Measurements from ENCODE around the gene RNF208. TPM values are rescaled to one million over a fixed set of nuclear protein-coding genes. Genes with fewer than 3 reads are reported as not detected.

The RNF208 gene
- total and polyA plus RNA-seq, 9 of the 15 experiments (the other 6 are each of a cell fraction or from before 2014, with no cell fraction given) = 0.15 to 6.9 (median 0.50) TPM; not detected in 2

DNA sequence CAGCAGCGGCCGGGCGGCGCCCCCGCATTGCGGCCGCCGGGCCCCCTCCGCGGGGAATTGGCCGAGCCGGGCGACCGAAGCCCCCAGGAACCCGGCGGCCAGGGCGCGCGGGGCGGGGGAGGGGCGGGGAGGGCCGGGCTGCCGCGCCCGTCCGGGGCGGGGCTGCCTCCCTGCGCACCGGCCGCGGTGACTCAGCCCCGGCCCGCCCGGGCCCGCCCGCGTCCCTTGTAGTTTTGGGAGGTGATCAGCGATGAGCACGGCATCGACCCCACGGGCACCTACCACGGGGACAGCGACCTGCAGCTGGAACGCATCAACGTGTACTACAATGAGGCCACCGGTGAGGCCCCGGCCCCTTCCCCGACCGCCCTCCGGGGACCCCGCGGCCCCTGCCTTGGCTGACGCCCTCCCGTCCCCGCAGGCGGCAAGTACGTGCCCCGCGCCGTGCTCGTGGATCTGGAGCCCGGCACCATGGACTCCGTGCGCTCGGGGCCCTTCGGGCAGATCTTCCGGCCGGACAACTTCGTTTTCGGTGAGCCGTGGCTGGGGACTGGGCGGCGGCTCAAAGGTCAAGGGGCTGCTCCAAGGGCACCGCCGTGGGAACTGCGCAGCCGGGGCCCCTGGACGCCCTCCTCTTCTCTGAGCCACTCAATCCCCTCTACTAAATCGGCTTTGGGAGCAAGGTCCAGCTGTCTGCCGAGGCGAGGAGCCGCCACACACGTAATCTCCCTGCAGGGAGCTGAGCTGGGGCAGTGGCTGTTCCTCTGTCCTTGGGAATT, 19.6 kb upstream of the RNF208 start (continued):
- TF ChIP-seq, protein P1, sequence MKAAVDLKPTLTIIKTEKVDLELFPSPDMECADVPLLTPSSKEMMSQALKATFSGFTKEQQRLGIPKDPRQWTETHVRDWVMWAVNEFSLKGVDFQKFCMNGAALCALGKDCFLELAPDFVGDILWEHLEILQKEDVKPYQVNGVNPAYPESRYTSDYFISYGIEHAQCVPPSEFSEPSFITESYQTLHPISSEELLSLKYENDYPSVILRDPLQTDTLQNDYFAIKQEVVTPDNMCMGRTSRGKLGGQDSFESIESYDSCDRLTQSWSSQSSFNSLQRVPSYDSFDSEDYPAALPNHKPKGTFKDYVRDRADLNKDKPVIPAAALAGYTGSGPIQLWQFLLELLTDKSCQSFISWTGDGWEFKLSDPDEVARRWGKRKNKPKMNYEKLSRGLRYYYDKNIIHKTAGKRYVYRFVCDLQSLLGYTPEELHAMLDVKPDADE (conservative IDR thresholded peaks at IDR 0.05; ENCODE audit: control insufficient read depth, low read depth, low read length) = 0 out of 2 replicates have a peak, but pooled peaks have one; percentile 48
- TF ChIP-seq ETV5 (CRISPR knock-in tag; IDR thresholded peaks at IDR 0.05; ENCODE audit: low read depth) = no peak
- no peak for TF ChIP-seq CEBPB (tag; IDR thresholded peaks at IDR 0.05)
- TF ChIP-seq, protein P2, sequence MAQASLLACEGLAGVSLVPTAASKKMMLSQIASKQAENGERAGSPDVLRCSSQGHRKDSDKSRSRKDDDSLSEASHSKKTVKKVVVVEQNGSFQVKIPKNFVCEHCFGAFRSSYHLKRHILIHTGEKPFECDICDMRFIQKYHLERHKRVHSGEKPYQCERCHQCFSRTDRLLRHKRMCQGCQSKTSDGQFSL (CRISPR knock-in tag; IDR thresholded peaks at IDR 0.05) = no peak
- TF ChIP-seq, protein P2 (tag; IDR thresholded peaks at IDR 0.05) = no peak
- TF ChIP-seq, protein P3, sequence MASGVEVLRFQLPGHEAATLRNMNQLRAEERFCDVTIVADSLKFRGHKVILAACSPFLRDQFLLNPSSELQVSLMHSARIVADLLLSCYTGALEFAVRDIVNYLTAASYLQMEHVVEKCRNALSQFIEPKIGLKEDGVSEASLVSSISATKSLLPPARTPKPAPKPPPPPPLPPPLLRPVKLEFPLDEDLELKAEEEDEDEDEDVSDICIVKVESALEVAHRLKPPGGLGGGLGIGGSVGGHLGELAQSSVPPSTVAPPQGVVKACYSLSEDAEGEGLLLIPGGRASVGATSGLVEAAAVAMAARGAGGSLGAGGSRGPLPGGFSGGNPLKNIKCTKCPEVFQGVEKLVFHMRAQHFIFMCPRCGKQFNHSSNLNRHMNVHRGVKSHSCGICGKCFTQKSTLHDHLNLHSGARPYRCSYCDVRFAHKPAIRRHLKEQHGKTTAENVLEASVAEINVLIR (CRISPR knock-in tag; IDR thresholded peaks at IDR 0.05) = no peak
- TF ChIP-seq SRSF7 (optimal IDR thresholded peaks at IDR 0.05; ENCODE audit: low read depth, low read length) = no peak
- no peak for TF ChIP-seq BMI1 (IDR thresholded peaks at IDR 0.05; ENCODE audit: low read length)
- no peak for TF ChIP-seq ZNF274 (IDR thresholded peaks at IDR 0.05; ENCODE audit: borderline replicate concordance, low read depth, low read length)
- TF ChIP-seq, protein P4, sequence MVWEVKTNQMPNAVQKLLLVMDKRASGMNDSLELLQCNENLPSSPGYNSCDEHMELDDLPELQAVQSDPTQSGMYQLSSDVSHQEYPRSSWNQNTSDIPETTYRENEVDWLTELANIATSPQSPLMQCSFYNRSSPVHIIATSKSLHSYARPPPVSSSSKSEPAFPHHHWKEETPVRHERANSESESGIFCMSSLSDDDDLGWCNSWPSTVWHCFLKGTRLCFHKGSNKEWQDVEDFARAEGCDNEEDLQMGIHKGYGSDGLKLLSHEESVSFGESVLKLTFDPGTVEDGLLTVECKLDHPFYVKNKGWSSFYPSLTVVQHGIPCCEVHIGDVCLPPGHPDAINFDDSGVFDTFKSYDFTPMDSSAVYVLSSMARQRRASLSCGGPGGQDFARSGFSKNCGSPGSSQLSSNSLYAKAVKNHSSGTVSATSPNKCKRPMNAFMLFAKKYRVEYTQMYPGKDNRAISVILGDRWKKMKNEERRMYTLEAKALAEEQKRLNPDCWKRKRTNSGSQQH (CRISPR knock-in tag; IDR thresholded peaks at IDR 0.05) = no peak
- no peak for TF ChIP-seq HDAC3 (IDR thresholded peaks at IDR 0.05; ENCODE audit: borderline replicate concordance, partially characterized antibody)
- TF ChIP-seq ILF3 (IDR thresholded peaks at IDR 0.05; ENCODE audit: borderline replicate concordance) = no peak
- TF ChIP-seq KLF13 (tag; IDR thresholded peaks at IDR 0.05; ENCODE audit: borderline replicate concordance, low read depth) = no peak
- TF ChIP-seq NCOA6 (IDR thresholded peaks at IDR 0.05) = no peak
- TF ChIP-seq SETDB1 (IDR thresholded peaks at IDR 0.05; ENCODE audit: low read length) = no peak
- no peak for TF ChIP-seq JUNB (CRISPR knock-in tag; conservative IDR thresholded peaks at IDR 0.05)
- no peak for TF ChIP-seq ZZZ3 (IDR thresholded peaks at IDR 0.05)
- peak; percentile 94 for TF ChIP-seq RBM22 (IDR thresholded peaks at IDR 0.05; ENCODE audit: low read depth, low read length, poor library complexity, severe bottlenecking)
- TF ChIP-seq GABPB2 (CRISPR knock-in tag; conservative IDR thresholded peaks at IDR 0.05) = no peak
- TF ChIP-seq KDM4B (IDR thresholded peaks at IDR 0.05; ENCODE audit: borderline replicate concordance in 2 of 2, low read depth in 1 of 2) = no peak

Measured in K562 (cell line).